ENCODE measurements around the gene MAS1L. TPM values are rescaled to one million over a fixed set of nuclear protein-coding genes. Genes with fewer than 3 reads are reported as not detected.

Gene MAS1L
- total RNA-seq, 1 donor from 2014 or later = not detected

DNA sequence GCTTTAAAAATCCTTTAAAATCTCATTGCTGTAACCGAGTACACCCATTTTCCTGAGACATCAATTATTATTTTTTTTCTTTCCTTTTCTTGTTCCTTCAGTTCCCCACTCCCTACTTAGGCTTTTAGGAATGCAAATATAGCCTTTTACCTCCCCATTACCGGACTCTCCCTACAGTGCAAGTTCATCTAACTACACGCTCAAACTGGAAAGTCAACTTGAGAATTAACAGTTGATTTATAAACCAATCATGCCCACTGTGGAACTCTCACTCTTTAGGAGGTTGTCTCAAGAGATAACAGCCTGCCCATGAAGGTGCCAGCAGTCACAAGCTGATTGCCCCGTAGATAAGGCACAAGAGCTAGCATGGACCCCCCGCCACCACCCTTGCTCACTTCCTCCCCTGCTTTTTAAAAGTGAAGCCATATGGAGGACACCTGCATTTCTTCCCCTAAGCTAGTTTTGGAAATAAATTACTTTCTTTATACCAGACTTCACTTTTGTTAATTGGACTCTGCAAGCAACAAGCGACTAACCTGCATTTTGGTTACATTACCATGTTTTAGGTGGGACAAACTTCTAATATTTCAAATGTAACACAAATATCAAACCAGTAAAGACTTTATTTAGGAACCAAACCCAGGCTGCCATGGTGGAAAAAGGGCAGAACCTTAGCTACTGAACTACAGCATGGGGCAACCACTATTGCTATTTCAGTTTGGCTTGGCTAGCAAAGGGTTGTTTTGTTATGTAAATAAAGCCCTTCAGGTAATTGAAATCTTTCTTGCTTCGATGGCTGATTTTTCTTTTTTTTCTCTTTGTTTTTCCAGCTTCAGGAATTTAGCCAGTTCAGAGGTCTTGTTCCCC is 36.9 kb upstream of the MAS1L start:
- H3K4me3 Mint-ChIP-seq (ENCODE audit: unreplicated experiment) = no peak overlapping the region
- TF ChIP-seq, protein P1, sequence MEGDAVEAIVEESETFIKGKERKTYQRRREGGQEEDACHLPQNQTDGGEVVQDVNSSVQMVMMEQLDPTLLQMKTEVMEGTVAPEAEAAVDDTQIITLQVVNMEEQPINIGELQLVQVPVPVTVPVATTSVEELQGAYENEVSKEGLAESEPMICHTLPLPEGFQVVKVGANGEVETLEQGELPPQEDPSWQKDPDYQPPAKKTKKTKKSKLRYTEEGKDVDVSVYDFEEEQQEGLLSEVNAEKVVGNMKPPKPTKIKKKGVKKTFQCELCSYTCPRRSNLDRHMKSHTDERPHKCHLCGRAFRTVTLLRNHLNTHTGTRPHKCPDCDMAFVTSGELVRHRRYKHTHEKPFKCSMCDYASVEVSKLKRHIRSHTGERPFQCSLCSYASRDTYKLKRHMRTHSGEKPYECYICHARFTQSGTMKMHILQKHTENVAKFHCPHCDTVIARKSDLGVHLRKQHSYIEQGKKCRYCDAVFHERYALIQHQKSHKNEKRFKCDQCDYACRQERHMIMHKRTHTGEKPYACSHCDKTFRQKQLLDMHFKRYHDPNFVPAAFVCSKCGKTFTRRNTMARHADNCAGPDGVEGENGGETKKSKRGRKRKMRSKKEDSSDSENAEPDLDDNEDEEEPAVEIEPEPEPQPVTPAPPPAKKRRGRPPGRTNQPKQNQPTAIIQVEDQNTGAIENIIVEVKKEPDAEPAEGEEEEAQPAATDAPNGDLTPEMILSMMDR (IDR thresholded peaks at IDR 0.05; ENCODE audit: partially characterized antibody, unreplicated experiment) = no peak
- H3K27me3 Mint-ChIP-seq (ENCODE audit: unreplicated experiment) = peaks cover 1% of the 10 kb centered on the region
- H3K27ac Mint-ChIP-seq (ENCODE audit: unreplicated experiment) = no peak overlapping the region
- no peak for DNase-seq
- peaks cover 4% of the 10 kb centered on the region for H3K9me3 Mint-ChIP-seq (ENCODE audit: unreplicated experiment)
- peaks cover 3% of the 10 kb centered on the region for H3K36me3 Mint-ChIP-seq (ENCODE audit: unreplicated experiment)
- H3K4me1 Mint-ChIP-seq (ENCODE audit: low read depth, unreplicated experiment) = no peaks in the 10 kb centered on the region

DNA sequence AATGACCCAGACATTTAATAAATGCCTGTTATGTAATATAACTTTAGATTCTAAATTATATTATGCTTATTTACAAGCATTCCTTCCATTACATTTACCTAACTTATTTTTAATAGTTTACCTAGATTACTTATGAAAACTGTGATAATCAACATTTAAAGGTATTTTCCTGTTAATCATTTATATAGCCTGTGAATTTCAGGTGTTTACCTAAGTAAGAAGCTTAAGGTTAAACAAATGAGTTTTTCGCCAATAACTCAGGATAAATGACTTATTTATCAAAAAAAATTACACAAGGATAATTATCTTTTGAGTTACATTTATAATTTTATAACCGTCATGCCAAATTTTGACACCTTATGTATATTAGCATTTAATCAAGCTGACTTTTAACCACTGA is 36.3 kb upstream of the MAS1L start:
- H3K4me1 Mint-ChIP-seq (ENCODE audit: low read depth, unreplicated experiment) = no peaks in the 10 kb centered on the region
- no peak overlapping the region for H3K27ac Mint-ChIP-seq (ENCODE audit: unreplicated experiment)
- TF ChIP-seq, protein P1 (IDR thresholded peaks at IDR 0.05; ENCODE audit: partially characterized antibody, unreplicated experiment) = no peak
- H3K9me3 Mint-ChIP-seq (ENCODE audit: unreplicated experiment) = peaks cover 4% of the 10 kb centered on the region
- H3K36me3 Mint-ChIP-seq (ENCODE audit: unreplicated experiment) = peaks cover 3% of the 10 kb centered on the region
- no peak overlapping the region for H3K4me3 Mint-ChIP-seq (ENCODE audit: unreplicated experiment)
- DNase-seq = no peak
- H3K27me3 Mint-ChIP-seq (ENCODE audit: unreplicated experiment) = peaks cover 1% of the 10 kb centered on the region

DNA sequence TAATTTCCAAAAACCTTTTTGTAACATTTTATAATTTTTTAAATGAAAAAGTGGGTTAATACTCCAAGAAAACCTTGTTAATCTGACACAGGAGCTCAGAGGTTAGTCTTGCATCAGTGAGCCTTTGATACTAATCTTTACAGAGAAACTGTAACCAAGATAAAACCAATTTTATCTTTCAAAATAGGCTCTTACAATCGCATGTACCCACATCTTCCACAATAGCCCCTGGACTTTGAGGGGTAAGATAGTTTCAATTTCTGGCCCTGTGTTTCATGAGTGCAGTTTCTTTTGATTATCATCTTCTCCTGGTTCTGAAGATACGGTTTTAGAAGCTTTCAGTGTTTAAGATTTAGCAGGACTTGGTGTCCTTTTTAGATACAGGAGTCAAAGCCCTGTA is 34.5 kb upstream of the MAS1L start:
- Mint-ChIP-seq H3K4me3 (ENCODE audit: unreplicated experiment) (no peak overlapping the region), H3K4me1 (ENCODE audit: low read depth, unreplicated experiment) (no peaks in the 10 kb centered on the region), H3K27me3 (ENCODE audit: unreplicated experiment) (peaks cover 1% of the 10 kb centered on the region), H3K36me3 (ENCODE audit: unreplicated experiment) (peaks cover 3% of the 10 kb centered on the region), H3K27ac (ENCODE audit: unreplicated experiment) (no peak overlapping the region), H3K9me3 (ENCODE audit: unreplicated experiment) (peaks cover 8% of the 10 kb centered on the region)
- no peak for DNase-seq
- TF ChIP-seq, protein P1 (IDR thresholded peaks at IDR 0.05; ENCODE audit: partially characterized antibody, unreplicated experiment) = no peak

DNA sequence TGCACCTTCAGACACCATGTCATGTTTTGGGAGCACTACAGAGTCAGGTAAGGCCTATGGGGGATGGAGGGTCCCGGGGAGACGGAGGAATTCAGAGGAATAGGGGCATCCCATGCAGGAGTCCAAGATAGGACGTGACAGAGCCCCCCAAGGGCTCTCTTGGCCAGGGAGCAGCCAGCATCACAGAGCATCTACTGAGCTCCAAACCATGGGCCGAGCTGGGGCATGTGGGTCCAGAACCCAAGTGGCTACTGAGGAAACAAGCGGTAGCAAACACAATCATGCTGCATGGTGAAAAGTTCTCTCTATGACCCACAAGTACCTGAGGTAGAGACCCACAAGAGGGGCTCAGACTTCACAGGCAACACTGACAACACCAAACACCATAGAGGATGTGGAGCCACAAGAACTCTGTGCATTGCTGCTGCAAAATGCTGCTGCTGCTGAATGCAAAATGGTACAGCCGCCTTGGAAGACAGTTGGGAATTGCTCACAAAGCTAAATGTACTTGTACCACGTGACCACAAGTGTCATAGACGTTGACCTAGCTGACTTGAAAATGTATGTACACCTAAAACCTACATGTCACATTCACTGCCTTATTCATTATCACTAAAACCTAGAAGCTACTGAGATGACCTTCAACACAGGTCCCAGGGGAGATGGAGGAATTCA is 33.4 kb upstream of the MAS1L start:
- H3K4me3 Mint-ChIP-seq (ENCODE audit: unreplicated experiment) = no peak overlapping the region
- H3K27me3 Mint-ChIP-seq (ENCODE audit: unreplicated experiment) = peaks cover 1% of the 10 kb centered on the region
- no peak overlapping the region for H3K27ac Mint-ChIP-seq (ENCODE audit: unreplicated experiment)
- H3K36me3 Mint-ChIP-seq (ENCODE audit: unreplicated experiment) = peaks cover 3% of the 10 kb centered on the region
- H3K9me3 Mint-ChIP-seq (ENCODE audit: unreplicated experiment) = peaks cover 8% of the 10 kb centered on the region
- H3K4me1 Mint-ChIP-seq (ENCODE audit: low read depth, unreplicated experiment) = no peaks in the 10 kb centered on the region
- TF ChIP-seq, protein P1 (IDR thresholded peaks at IDR 0.05; ENCODE audit: partially characterized antibody, unreplicated experiment) = no peak
- DNase-seq = no peak

DNA sequence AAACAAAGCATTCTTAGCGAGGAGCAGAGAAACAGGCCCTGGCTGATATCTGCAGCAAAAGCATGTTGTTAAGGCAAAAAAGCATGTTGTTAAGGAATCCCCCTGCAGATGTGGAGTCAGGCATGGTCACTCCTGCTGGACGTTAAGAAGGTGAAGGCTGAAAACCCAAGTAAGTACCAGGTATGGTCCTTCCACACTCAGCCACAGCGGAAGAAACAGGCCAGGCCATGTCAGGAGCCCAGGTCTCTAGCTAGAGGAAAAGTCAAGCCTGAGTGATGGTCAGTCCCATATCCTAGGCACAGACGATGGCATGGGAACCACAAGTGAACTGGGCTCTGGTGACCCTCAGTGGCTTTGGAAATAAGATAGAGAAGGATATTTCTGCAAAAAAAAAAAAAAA is 32.5 kb upstream of the MAS1L start:
- Mint-ChIP-seq H3K27me3 (ENCODE audit: unreplicated experiment) (peaks cover 1% of the 10 kb centered on the region), H3K4me1 (ENCODE audit: low read depth, unreplicated experiment) (no peaks in the 10 kb centered on the region), H3K36me3 (ENCODE audit: unreplicated experiment) (peaks cover 3% of the 10 kb centered on the region), H3K9me3 (ENCODE audit: unreplicated experiment) (peaks cover 8% of the 10 kb centered on the region), H3K27ac (ENCODE audit: unreplicated experiment) (no peak overlapping the region), H3K4me3 (ENCODE audit: unreplicated experiment) (no peak overlapping the region)
- DNase-seq = no peak
- TF ChIP-seq, protein P1 (IDR thresholded peaks at IDR 0.05; ENCODE audit: partially characterized antibody, unreplicated experiment) = no peak

Measured in glutamatergic neuron (in vitro differentiated cells).